OCI-LY3 (cell line): ENCODE data around the gene BAIAP2.

Experiments
- CTCF ChIP-seq: fragments of 200-600, 300-600 bp; sonication (generic); IDR thresholded peaks from 2 replicates; pipeline ENCODE4 v1.5.1; 2014; ENCODE audit warnings: antibody characterized with exemption, low read length, low read depth
- EZH2phosphoT487 ChIP-seq: fragments of 200-600 bp; shearing (Covaris generic); IDR thresholded peaks from 2 replicates; pipeline ENCODE4 v1.6.1; 2018; ENCODE audit warnings: antibody characterized with exemption, mixed run types, low read depth

GRCh38 chr17:80992077-80992947, 42.6 kb upstream of the BAIAP2 start:
- TF ChIP-seq CTCF (no peak), EZH2phosphoT487 (no peak)
